Mesenchymal stem cell (in vitro differentiated cells and primary cell): Measurements from ENCODE around the gene SLC1A3.

Experiments used
- DNase-seq: peaks from one replicate; pipeline ENCODE4 v3.0.0-alpha.2; 2013
- H2AFZ ChIP-seq: one replicate; pipeline ENCODE4 v1.6.1; 2013; ENCODE audit warnings: low read depth, mild to moderate bottlenecking, control low read depth, inconsistent platforms, low read length, moderate library complexity
- H2AK5ac ChIP-seq: 2 replicates; pipeline ENCODE4 v1.6.1; 2013; ENCODE audit warnings: low read length, moderate library complexity, mild to moderate bottlenecking, inconsistent platforms; ENCODE audit not compliant: severe bottlenecking
- H2BK120ac ChIP-seq: one replicate; pipeline ENCODE4 v1.6.1; 2013; ENCODE audit warnings: low read depth, mild to moderate bottlenecking, inconsistent platforms, low read length, moderate library complexity
- H2BK12ac ChIP-seq, 2 experiments: one replicate each; pipeline ENCODE4 v1.6.1; 2013; ENCODE audit warnings: inconsistent platforms in 2 of 2, low read length in 2 of 2, mild to moderate bottlenecking in 2 of 2, moderate library complexity in 2 of 2, control low read depth in 1 of 2
- H2BK15ac ChIP-seq: one replicate; pipeline ENCODE4 v1.6.1; 2013; ENCODE audit warnings: mild to moderate bottlenecking, low read depth, inconsistent platforms; ENCODE audit not compliant: poor library complexity, severe bottlenecking
- H2BK5ac ChIP-seq: 2 replicates; pipeline ENCODE4 v1.6.1; 2013; ENCODE audit warnings: low read depth, mild to moderate bottlenecking, low read length, control low read depth, inconsistent platforms; ENCODE audit not compliant: poor library complexity, severe bottlenecking
- H3K14ac ChIP-seq, 2 experiments: one replicate each; pipeline ENCODE4 v1.6.1; 2013; ENCODE audit warnings: inconsistent platforms in 2 of 2, low read length in 2 of 2, control low read depth in 1 of 2, mild to moderate bottlenecking in 1 of 2, moderate library complexity in 1 of 2
- H3K18ac ChIP-seq, 2 experiments: one replicate each; pipeline ENCODE4 v1.6.1; 2013; ENCODE audit warnings: inconsistent platforms in 2 of 2, low read length in 2 of 2, control low read depth in 1 of 2, low read depth in 1 of 2, mild to moderate bottlenecking in 1 of 2
- H3K23ac ChIP-seq, 2 experiments: one replicate each; pipeline ENCODE4 v1.6.1; 2013; ENCODE audit warnings: inconsistent platforms in 2 of 2, low read length in 2 of 2, mild to moderate bottlenecking in 2 of 2, moderate library complexity in 2 of 2, control low read depth in 1 of 2
- H3K27ac ChIP-seq: 2 replicates; pipeline ENCODE4 v1.5.1; 2013; ENCODE audit warnings: mild to moderate bottlenecking, moderate library complexity, low read length, control low read depth, inconsistent platforms; ENCODE audit not compliant: poor library complexity, severe bottlenecking
- H3K27me3 ChIP-seq, 2 experiments: 2 replicates each; pipeline versions ENCODE4 v1.6.1 to v1.7.0; 2013; ENCODE audit warnings: low read length in 2 of 2, mild to moderate bottlenecking in 2 of 2, moderate library complexity in 2 of 2, control low read depth in 1 of 2, inconsistent platforms in 1 of 2; ENCODE audit not compliant: control insufficient read depth in 1 of 2, insufficient read depth in 1 of 2
- H3K36me3 ChIP-seq, 2 experiments: 2 replicates each; pipeline versions ENCODE4 v1.6.1 to v1.7.0; 2013; ENCODE audit warnings: low read length in 2 of 2, control low read depth in 1 of 2, inconsistent platforms in 1 of 2, low read depth in 1 of 2, mild to moderate bottlenecking in 1 of 2; ENCODE audit not compliant: insufficient read depth in 2 of 2, control insufficient read depth in 1 of 2
- H3K4ac ChIP-seq, 2 experiments: one replicate each; pipeline ENCODE4 v1.6.1; 2013; ENCODE audit warnings: inconsistent platforms in 2 of 2, low read length in 2 of 2, mild to moderate bottlenecking in 2 of 2, moderate library complexity in 2 of 2, control low read depth in 1 of 2, low read depth in 1 of 2
- H3K4me1 ChIP-seq: 2 replicates; pipeline ENCODE4 v1.6.1; 2013; ENCODE audit warnings: low read depth, low read length, control low read depth; ENCODE audit not compliant: control insufficient read depth, insufficient read depth
- H3K4me2 ChIP-seq: 2 replicates; pipeline ENCODE4 v1.6.1; 2013; ENCODE audit warnings: low read length, mild to moderate bottlenecking, inconsistent platforms; ENCODE audit not compliant: poor library complexity, severe bottlenecking
- H3K4me3 ChIP-seq, 2 experiments: 2 replicates each; pipeline versions ENCODE4 v1.5.1 to v1.7.0; 2013; ENCODE audit warnings: low read length in 2 of 2, mild to moderate bottlenecking in 2 of 2, control low read depth in 1 of 2, low read depth in 1 of 2; ENCODE audit not compliant: insufficient read depth in 1 of 2
- H3K79me1 ChIP-seq: replicated peaks from 2 replicates; pipeline ENCODE4 v1.6.1; 2013; ENCODE audit warnings: mild to moderate bottlenecking, control low read depth, low read length, inconsistent platforms; ENCODE audit not compliant: poor library complexity, severe bottlenecking
- H3K9ac ChIP-seq: 2 replicates; pipeline ENCODE4 v1.7.0; 2013; ENCODE audit warnings: mild to moderate bottlenecking, low read length, moderate library complexity
- H3K9me3 ChIP-seq: 2 replicates; pipeline ENCODE4 v1.7.0; 2013; ENCODE audit warnings: mild to moderate bottlenecking, low read length; ENCODE audit not compliant: control insufficient read depth
- H4K8ac ChIP-seq: one replicate; pipeline ENCODE4 v1.6.1; 2013; ENCODE audit warnings: inconsistent platforms, mild to moderate bottlenecking, low read length, moderate library complexity
- H4K91ac ChIP-seq: one replicate; pipeline ENCODE4 v1.6.1; 2013; ENCODE audit warnings: mild to moderate bottlenecking, low read length, inconsistent platforms
- WGBS: methylation state at CpG from one replicate; pipeline ENCODE4 v1.1.7; 2013; ENCODE audit warnings: mixed read lengths; 5-methylcytosine and 5-hydroxymethylcytosine counted together

Gene SLC1A3

GRCh38 chr5:36599986-36600779, 6.2 kb upstream of the SLC1A3 start:
- no peaks in the 10 kb centered on the region for H3K36me3 ChIP-seq
- H4K91ac ChIP-seq = no peak overlapping the region
- no peak overlapping the region for H3K4me2 ChIP-seq
- H3K79me1 ChIP-seq = no peaks in the 10 kb centered on the region
- no peak overlapping the region for H3K14ac ChIP-seq
- no peak overlapping the region for H4K8ac ChIP-seq
- H2BK120ac ChIP-seq = no peak overlapping the region
- no peak overlapping the region for H3K23ac ChIP-seq
- no peak overlapping the region for H2AFZ ChIP-seq
- WGBS = 84% methylated on average over 4 of the region's 6 CpGs
- H3K4me3 ChIP-seq = no peak overlapping the region
- no peaks in the 10 kb centered on the region for H3K27me3 ChIP-seq
- H3K4ac ChIP-seq = no peak overlapping the region
- H3K9ac ChIP-seq = peak overlapping the region; percentile 61
- H3K18ac ChIP-seq = no peak overlapping the region
- no peaks in the 10 kb centered on the region for H3K4me1 ChIP-seq
- no peak overlapping the region for H3K27ac ChIP-seq
- no peak overlapping the region for H2BK15ac ChIP-seq
- H2AK5ac ChIP-seq = no peak overlapping the region
- H2BK5ac ChIP-seq = no peak overlapping the region
- H3K9me3 ChIP-seq = no peaks in the 10 kb centered on the region
- no peak overlapping the region for H2BK12ac ChIP-seq
- no peak for DNase-seq

- WGBS = 69% methylated on average over 4 of the region's 6 CpGs
These were observed 5.4 kb upstream of the SLC1A3 start for GRCh38 chr5:36600917-36601527.

GRCh38 chr5:36602704-36603321, 3.6 kb upstream of the SLC1A3 start:
- no peak overlapping the region for H4K8ac ChIP-seq
- H3K4ac ChIP-seq = no peak overlapping the region
- WGBS = 69% methylated on average over 5 of the region's 5 CpGs

More at GRCh38 chr5:36600917-36601527, 5.4 kb upstream of the SLC1A3 start:
- no peaks in the 10 kb centered on the region for H3K79me1 ChIP-seq
- no peaks in the 10 kb centered on the region for H3K9me3 ChIP-seq
- no peak overlapping the region for H3K27ac ChIP-seq
- no peak overlapping the region for H3K23ac ChIP-seq
- H2AFZ ChIP-seq = no peak overlapping the region
- no peak overlapping the region for H2AK5ac ChIP-seq
- H3K9ac ChIP-seq = peak overlapping the region; percentile 61
- H3K4ac ChIP-seq = no peak overlapping the region
- no peak for DNase-seq
- H3K14ac ChIP-seq = no peak overlapping the region
- H3K4me3 ChIP-seq = no peak overlapping the region
- H2BK15ac ChIP-seq = no peak overlapping the region
- no peak overlapping the region for H3K18ac ChIP-seq
- H2BK5ac ChIP-seq = no peak overlapping the region
- no peak overlapping the region for H2BK12ac ChIP-seq
- no peaks in the 10 kb centered on the region for H3K36me3 ChIP-seq
- H4K8ac ChIP-seq = no peak overlapping the region
- H4K91ac ChIP-seq = no peak overlapping the region
- H2BK120ac ChIP-seq = no peak overlapping the region
- H3K4me2 ChIP-seq = no peak overlapping the region
- H3K27me3 ChIP-seq = no peaks in the 10 kb centered on the region
- H3K4me1 ChIP-seq = no peaks in the 10 kb centered on the region

GRCh38 chr5:36605241-36605640, 1.2 kb upstream of the SLC1A3 start:
- Histone ChIP-seq H4K91ac (no peak overlapping the region), H2AFZ (no peak overlapping the region), H2BK12ac (no peak overlapping the region), H2BK120ac (no peak overlapping the region), H3K36me3 (peaks cover 0 to 17% of the 10 kb centered on the region in 2 experiments), H3K27me3 (no peaks in the 10 kb centered on the region), H3K9ac (peak overlapping the region; percentile 90), H4K8ac (no peak overlapping the region), H3K27ac (no peak overlapping the region), H3K23ac (no peak overlapping the region), H3K9me3 (no peaks in the 10 kb centered on the region), H3K18ac (no peak overlapping the region), H2BK15ac (no peak overlapping the region), H3K4me1 (no peaks in the 10 kb centered on the region), H3K79me1 (no peaks in the 10 kb centered on the region), H3K4me2 (no peak overlapping the region), H3K14ac (no peak overlapping the region), H3K4me3 (peak overlapping the region in 1 of 2 experiments; percentile 10), H2AK5ac (no peak overlapping the region), H2BK5ac (no peak overlapping the region), H3K4ac (no peak overlapping the region)
- no peak for DNase-seq

More at GRCh38 chr5:36602704-36603321, 3.6 kb upstream of the SLC1A3 start:
- Histone ChIP-seq H3K4me2 (no peak overlapping the region), H4K91ac (no peak overlapping the region), H3K36me3 (no peaks in the 10 kb centered on the region), H3K27me3 (no peaks in the 10 kb centered on the region), H3K27ac (no peak overlapping the region), H2BK5ac (no peak overlapping the region), H3K14ac (no peak overlapping the region), H3K9ac (no peak overlapping the region), H3K18ac (no peak overlapping the region), H2AFZ (no peak overlapping the region), H2BK15ac (no peak overlapping the region), H2AK5ac (no peak overlapping the region), H2BK12ac (no peak overlapping the region), H3K9me3 (no peaks in the 10 kb centered on the region), H3K79me1 (no peaks in the 10 kb centered on the region), H3K4me1 (no peaks in the 10 kb centered on the region), H2BK120ac (no peak overlapping the region), H3K23ac (no peak overlapping the region), H3K4me3 (no peak overlapping the region)
- DNase-seq = no peak
